DOHH2 (cell line): ENCODE data around the gene AUTS2.

Experiments used
- H3F3A ChIP-seq: fragments of 200-600 bp; sonication (generic), shearing (Covaris generic); 2 replicates; pipeline ENCODE4 v1.6.0; 2016; ENCODE audit warnings: antibody characterized with exemption, mild to moderate bottlenecking; ENCODE audit not compliant: control insufficient read depth, insufficient read depth
- H3K27ac ChIP-seq: fragments of 200-600 bp; sonication (generic); 2 replicates; pipeline ENCODE4 v1.5.1; 2014; ENCODE audit warnings: low read depth, mild to moderate bottlenecking, low read length, moderate library complexity
- H3K27me3 ChIP-seq: fragments of 200-600 bp; sonication (generic); 2 replicates; pipeline ENCODE4 v1.6.1; 2014; ENCODE audit warnings: mild to moderate bottlenecking, low read length, mixed read lengths; ENCODE audit not compliant: control insufficient read depth
- H3K36me3 ChIP-seq: fragments of 200-600 bp; sonication (generic); 2 replicates; pipeline ENCODE4 v1.6.1; 2014; ENCODE audit warnings: mild to moderate bottlenecking, low read length, moderate library complexity, mixed read lengths; ENCODE audit not compliant: control insufficient read depth
- H3K4me1 ChIP-seq: fragments of 200-600 bp; sonication (generic); 2 replicates; pipeline ENCODE4 v1.6.1; 2014; ENCODE audit warnings: mild to moderate bottlenecking, low read length, mixed read lengths; ENCODE audit not compliant: control insufficient read depth
- H3K4me2 ChIP-seq: fragments of 200-600 bp; sonication (generic); 2 replicates; pipeline ENCODE4 v1.6.0; 2014; ENCODE audit warnings: mild to moderate bottlenecking, low read length, moderate library complexity
- H3K4me3 ChIP-seq: fragments of 200-600 bp; sonication (generic); 2 replicates; pipeline ENCODE4 v1.5.1; 2014; ENCODE audit warnings: mild to moderate bottlenecking, low read length, mixed read lengths
- H3K79me2 ChIP-seq: fragments of 200-600 bp; sonication (generic); 2 replicates; pipeline ENCODE4 v1.6.1; 2014; ENCODE audit warnings: mild to moderate bottlenecking, low read length, mixed read lengths; ENCODE audit not compliant: control insufficient read depth
- H3K9me2 ChIP-seq: fragments of 200-600 bp; sonication (generic); replicated peaks from 2 replicates; pipeline ENCODE4 v1.6.1; 2014; ENCODE audit warnings: mild to moderate bottlenecking, low read length, mixed read lengths; ENCODE audit not compliant: control insufficient read depth
- H3K9me3 ChIP-seq: fragments of 200-600 bp; sonication (generic); 2 replicates; pipeline ENCODE4 v1.6.1; 2014; ENCODE audit warnings: antibody characterized with exemption, low read length, mixed read lengths; ENCODE audit not compliant: control insufficient read depth, insufficient read depth
- H4K20me1 ChIP-seq: fragments of 200-600 bp; sonication (generic); 2 replicates; pipeline ENCODE4 v1.6.0; 2014; ENCODE audit warnings: low read depth, mild to moderate bottlenecking, antibody characterized with exemption, low read length, moderate library complexity; ENCODE audit not compliant: control insufficient read depth, insufficient read depth
- EZH2phosphoT487 ChIP-seq: fragments of 200-600 bp; sonication (generic); IDR thresholded peaks from 2 replicates; pipeline ENCODE4 v1.6.1; 2017; ENCODE audit warnings: borderline replicate concordance, mild to moderate bottlenecking, antibody characterized with exemption, low read length, moderate library complexity, mixed read lengths
- TF ChIP-seq, protein P1 (sequence below): fragments of 200-600 bp; sonication (generic); IDR thresholded peaks from one replicate; pipeline ENCODE4 v1.5.1; 2014; ENCODE audit warnings: antibody characterized with exemption, mild to moderate bottlenecking, low read depth, low read length; ENCODE audit not compliant: poor library complexity, severe bottlenecking

AUTS2 gene

DNA sequence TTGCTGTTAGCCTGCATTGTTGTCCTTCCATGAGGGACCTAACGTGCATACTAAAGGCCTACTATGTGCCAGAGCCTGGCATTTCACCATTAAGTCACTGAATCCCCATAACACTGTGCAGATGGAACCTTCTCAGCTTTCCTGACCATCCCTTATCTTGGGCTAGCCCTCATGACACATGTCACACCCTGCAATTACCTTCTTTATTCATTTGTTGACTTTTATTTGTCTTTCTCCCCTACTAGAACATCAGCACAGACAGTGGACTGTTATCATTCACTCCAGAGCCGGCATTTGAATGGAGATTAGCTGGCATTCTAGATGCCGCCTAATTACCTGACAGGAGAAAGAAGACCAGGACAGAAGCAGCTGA lies 1062.5 kb downstream of the AUTS2 start:
- Histone ChIP-seq H4K20me1 (no peaks in the 10 kb centered on the region), H3K9me2 (no peaks in the 10 kb centered on the region), H3K9me3 (no peaks in the 10 kb centered on the region), H3K36me3 (no peaks in the 10 kb centered on the region), H3K79me2 (no peaks in the 10 kb centered on the region), H3K4me3 (no peak overlapping the region), H3K27ac (no peak overlapping the region), H3K4me1 (no peaks in the 10 kb centered on the region), H3F3A (no peaks in the 10 kb centered on the region), H3K27me3 (no peaks in the 10 kb centered on the region), H3K4me2 (no peak overlapping the region)
- TF ChIP-seq, protein P1, sequence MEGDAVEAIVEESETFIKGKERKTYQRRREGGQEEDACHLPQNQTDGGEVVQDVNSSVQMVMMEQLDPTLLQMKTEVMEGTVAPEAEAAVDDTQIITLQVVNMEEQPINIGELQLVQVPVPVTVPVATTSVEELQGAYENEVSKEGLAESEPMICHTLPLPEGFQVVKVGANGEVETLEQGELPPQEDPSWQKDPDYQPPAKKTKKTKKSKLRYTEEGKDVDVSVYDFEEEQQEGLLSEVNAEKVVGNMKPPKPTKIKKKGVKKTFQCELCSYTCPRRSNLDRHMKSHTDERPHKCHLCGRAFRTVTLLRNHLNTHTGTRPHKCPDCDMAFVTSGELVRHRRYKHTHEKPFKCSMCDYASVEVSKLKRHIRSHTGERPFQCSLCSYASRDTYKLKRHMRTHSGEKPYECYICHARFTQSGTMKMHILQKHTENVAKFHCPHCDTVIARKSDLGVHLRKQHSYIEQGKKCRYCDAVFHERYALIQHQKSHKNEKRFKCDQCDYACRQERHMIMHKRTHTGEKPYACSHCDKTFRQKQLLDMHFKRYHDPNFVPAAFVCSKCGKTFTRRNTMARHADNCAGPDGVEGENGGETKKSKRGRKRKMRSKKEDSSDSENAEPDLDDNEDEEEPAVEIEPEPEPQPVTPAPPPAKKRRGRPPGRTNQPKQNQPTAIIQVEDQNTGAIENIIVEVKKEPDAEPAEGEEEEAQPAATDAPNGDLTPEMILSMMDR: no peak
- TF ChIP-seq EZH2phosphoT487: no peak

DNA sequence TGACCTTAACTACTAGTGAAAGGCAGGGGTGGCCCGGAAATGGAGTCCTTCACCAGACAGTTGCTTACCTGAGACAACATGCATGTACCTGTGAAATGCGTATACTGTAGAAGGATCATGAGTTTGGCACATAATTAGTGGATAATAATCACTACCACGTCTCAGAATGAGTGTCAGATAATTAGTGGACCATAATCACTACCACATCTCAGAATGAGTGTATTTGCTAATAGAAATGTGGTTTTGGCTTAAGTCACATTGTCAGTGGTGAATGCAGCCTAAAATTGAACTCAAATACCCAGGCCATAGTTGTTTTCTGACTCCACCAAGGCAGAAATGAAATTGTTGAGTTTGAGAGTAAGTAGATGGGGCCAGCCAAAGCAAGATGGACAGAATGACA lies 1065.4 kb downstream of the AUTS2 start:
- H3K9me2 ChIP-seq: no peaks in the 10 kb centered on the region
- H3K4me1 ChIP-seq: no peaks in the 10 kb centered on the region
- H3K79me2 ChIP-seq: no peaks in the 10 kb centered on the region
- H3K9me3 ChIP-seq: no peaks in the 10 kb centered on the region
- no peak overlapping the region for H3K4me2 ChIP-seq
- no peaks in the 10 kb centered on the region for H3K36me3 ChIP-seq
- no peak overlapping the region for H3K4me3 ChIP-seq
- H3K27me3 ChIP-seq: no peaks in the 10 kb centered on the region
- no peak for TF ChIP-seq EZH2phosphoT487
- TF ChIP-seq, protein P1: no peak
- H4K20me1 ChIP-seq: no peaks in the 10 kb centered on the region
- H3F3A ChIP-seq: no peaks in the 10 kb centered on the region
- H3K27ac ChIP-seq: no peak overlapping the region

DNA sequence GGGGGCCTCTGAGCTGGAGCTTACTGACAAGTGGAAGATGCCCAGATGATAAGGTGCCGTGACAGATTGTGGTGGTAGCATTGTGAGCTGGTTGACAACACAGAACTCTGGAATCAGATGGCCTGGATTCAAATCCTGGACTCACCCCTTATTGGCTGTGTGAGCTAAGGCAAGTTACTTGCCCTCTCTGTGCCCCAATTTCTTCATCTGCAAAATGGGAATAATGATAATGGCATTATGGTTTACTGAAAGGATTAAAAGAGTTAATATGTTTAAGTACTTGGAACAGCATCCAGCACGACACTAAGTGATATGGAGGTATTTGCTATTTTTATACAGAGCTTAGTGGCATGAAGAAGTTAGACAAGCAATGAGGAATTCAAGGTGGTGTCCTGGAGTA lies 1067.7 kb downstream of the AUTS2 start:
- TF ChIP-seq EZH2phosphoT487: no peak
- TF ChIP-seq, protein P1: no peak
- no peak overlapping the region for H3K27ac ChIP-seq
- H3F3A ChIP-seq: no peaks in the 10 kb centered on the region
- no peaks in the 10 kb centered on the region for H3K36me3 ChIP-seq
- H3K4me2 ChIP-seq: no peak overlapping the region
- H3K9me3 ChIP-seq: no peaks in the 10 kb centered on the region
- H3K79me2 ChIP-seq: no peaks in the 10 kb centered on the region
- H3K27me3 ChIP-seq: no peaks in the 10 kb centered on the region
- no peaks in the 10 kb centered on the region for H4K20me1 ChIP-seq
- H3K4me1 ChIP-seq: no peaks in the 10 kb centered on the region
- no peaks in the 10 kb centered on the region for H3K9me2 ChIP-seq
- H3K4me3 ChIP-seq: no peak overlapping the region

DNA sequence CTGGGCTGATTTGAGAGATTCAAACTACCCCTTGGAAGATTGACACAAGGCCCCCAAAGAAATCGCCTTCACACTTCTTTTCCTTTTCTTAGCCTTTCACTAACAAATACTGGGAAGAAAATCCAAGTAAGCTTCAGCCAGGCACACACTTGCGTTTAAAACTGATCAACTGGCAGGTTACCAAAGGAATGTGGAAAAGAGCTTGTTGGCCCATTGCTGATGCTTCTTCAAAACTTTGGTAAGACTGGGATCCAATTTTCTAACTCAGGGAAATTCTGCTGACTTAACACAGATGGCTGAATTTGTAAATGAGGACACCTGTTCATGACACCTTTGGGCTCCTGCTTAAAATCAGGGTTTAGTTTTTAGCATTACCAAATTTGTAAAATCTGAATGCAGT lies 1069.1 kb downstream of the AUTS2 start:
- H3K79me2 ChIP-seq: no peaks in the 10 kb centered on the region
- no peaks in the 10 kb centered on the region for H3K27me3 ChIP-seq
- no peaks in the 10 kb centered on the region for H3K36me3 ChIP-seq
- no peaks in the 10 kb centered on the region for H3F3A ChIP-seq
- no peak overlapping the region for H3K27ac ChIP-seq
- no peaks in the 10 kb centered on the region for H4K20me1 ChIP-seq
- no peak overlapping the region for H3K4me2 ChIP-seq
- no peaks in the 10 kb centered on the region for H3K9me3 ChIP-seq
- no peaks in the 10 kb centered on the region for H3K9me2 ChIP-seq
- no peak overlapping the region for H3K4me3 ChIP-seq
- no peak for TF ChIP-seq EZH2phosphoT487
- TF ChIP-seq, protein P1: no peak
- no peaks in the 10 kb centered on the region for H3K4me1 ChIP-seq
